Cardiac fibroblast (primary cell): ENCODE measurements around the gene ANXA6.

Experiments used
- DNase-seq, 2 donors: peaks; one replicate each; pipeline versions ENCODE4 v3.0.0 to v3.0.0-alpha.2; 2010; ENCODE audit warnings: low read depth in 2 of 2
- H3K4me3 ChIP-seq, 2 donors: replicated peaks in 1 of 2; 1 replicate in 1 of 2; 2 replicates in 1 of 2; pipeline ENCODE4 v1.5.1; 2011; ENCODE audit warnings: low read depth in 2 of 2, low read length in 2 of 2, mild to moderate bottlenecking in 2 of 2, moderate library complexity in 1 of 2
- TF ChIP-seq, protein P1 (sequence below): IDR thresholded peaks from one replicate; pipeline ENCODE4 v1.5.1; 2011; ENCODE audit warnings: low read depth, mild to moderate bottlenecking, low read length, inconsistent platforms

The ANXA6 gene

DNA sequence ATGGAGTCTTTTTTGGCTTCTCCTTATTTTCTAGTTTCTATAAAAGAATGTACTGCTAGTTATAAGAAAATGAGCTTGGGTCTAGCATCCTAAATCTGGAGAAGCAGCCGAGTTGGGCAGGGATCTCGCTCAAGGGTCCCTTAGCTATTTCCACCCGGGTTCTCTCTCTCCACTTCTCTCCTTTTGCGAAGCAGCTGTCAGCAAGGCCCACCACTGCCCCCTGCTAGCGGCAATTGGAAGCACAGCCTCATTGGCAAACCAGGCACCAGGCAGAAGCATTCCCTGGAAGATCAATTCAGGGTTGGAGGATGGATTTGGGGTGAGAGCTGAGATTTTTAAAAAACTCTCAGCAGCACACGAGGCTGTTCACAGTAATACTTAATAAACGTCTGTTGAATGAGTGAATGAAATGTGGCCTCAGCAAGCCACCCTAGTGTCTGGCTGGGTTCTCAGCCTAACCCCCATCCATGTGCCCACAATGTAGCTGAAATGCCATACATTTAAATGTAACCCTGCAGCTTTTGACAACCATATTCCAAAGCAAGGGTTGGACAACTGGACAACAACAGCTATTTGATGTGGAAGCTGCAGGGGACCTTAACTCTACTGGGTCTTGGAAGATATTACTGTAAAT, 42.2 kb downstream of the ANXA6 start:
- DNase-seq: peak; percentile 70 to 75
- TF ChIP-seq, protein P1, sequence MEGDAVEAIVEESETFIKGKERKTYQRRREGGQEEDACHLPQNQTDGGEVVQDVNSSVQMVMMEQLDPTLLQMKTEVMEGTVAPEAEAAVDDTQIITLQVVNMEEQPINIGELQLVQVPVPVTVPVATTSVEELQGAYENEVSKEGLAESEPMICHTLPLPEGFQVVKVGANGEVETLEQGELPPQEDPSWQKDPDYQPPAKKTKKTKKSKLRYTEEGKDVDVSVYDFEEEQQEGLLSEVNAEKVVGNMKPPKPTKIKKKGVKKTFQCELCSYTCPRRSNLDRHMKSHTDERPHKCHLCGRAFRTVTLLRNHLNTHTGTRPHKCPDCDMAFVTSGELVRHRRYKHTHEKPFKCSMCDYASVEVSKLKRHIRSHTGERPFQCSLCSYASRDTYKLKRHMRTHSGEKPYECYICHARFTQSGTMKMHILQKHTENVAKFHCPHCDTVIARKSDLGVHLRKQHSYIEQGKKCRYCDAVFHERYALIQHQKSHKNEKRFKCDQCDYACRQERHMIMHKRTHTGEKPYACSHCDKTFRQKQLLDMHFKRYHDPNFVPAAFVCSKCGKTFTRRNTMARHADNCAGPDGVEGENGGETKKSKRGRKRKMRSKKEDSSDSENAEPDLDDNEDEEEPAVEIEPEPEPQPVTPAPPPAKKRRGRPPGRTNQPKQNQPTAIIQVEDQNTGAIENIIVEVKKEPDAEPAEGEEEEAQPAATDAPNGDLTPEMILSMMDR: peak; percentile 98

DNA sequence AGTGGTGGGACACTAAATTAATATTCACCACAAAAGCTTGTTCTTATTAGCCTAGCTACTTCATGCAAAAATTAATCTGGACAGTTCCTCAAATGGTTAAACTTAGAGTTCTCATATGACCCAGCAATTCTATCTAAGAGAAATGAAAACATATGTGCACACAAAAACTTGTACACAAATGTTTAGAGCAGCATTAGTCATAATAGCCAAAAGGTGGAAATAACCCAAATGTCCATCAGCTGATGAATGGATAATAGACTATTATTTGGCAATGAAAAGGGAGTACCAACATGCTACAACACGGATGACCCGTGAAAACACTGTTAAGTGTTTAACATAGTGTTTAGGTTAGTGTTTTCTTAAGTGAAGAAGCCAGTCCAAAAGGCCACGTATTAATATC, 43.9 kb downstream of the ANXA6 start:
- no peak overlapping the region for H3K4me3 ChIP-seq
- DNase-seq: no peak
- TF ChIP-seq, protein P1: no peak

More for the DNA sequence above, 42.2 kb downstream of the ANXA6 start:
- H3K4me3 ChIP-seq: no peak overlapping the region

DNA sequence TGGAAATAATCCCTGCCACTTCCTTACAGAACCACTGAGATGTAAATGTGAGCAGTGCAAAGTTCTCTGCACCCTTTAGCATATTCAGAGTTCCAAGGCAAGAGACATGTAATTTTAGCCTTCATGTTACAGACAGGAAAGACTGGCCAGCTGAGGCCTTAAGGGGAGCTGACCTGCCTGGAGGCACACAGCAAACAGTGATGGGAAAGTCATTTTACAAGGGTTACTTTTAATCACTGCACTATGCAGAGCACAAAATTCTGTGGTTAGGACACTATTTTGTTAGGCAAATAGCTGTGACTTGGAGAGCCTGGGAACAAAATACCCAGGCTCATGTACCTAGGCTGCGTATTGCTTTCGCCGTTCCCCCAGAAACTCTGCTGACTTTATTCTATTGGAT, 46.6 kb downstream of the ANXA6 start:
- no peak for DNase-seq
- H3K4me3 ChIP-seq: no peak overlapping the region
- TF ChIP-seq, protein P1: no peak

DNA sequence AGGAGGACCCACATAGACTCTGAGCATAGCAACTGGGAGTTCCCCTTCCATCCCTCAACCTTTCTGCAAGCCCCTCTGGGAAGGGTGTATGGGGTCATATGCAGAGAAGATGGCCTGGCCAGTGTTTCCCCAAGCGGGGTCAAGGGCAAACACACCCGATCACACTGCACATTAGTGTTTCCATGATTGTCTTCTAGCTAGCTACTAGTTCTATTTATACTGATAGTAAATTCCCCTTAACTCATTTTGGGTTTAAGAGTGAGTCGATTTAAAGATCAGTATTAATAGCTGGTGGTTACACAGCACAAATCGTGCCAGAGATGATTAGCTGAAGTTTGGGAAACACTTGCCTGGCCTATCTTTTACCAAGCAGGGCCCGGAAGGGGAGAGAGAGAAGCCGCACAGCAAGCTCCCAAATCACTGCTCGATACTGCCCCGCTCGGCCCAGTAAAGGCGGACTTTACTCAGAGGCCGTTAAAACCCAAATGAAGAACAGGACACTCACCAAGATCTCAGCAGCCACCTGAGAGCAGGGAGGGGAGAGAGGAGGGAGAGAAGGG, 47.4 kb downstream of the ANXA6 start:
- TF ChIP-seq, protein P1: no peak
- H3K4me3 ChIP-seq: no peak overlapping the region
- DNase-seq: no peak

DNA sequence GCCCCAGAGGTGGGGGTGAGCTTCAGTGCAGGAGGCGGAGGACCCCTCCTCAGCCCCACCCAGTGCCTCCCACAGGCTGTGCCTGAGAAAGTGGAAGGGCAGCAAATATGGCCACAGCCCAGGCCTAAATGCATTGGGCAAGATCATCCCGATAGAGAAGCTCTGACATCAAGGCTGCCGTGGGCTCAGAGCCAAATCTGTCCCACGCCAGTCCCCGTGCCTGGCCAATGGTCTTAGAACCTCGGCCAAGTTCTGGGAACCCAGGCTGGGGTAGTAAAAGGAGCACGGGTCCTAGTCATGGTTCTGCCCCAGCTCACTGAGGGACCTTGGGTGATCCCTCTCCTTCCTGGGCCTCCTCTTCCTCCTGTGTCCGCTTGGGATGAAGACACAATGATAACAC, 49.0 kb downstream of the ANXA6 start:
- TF ChIP-seq, protein P1: no peak
- no peak overlapping the region for H3K4me3 ChIP-seq
- DNase-seq: peak in 1 of 2 donors; percentile 21

DNA sequence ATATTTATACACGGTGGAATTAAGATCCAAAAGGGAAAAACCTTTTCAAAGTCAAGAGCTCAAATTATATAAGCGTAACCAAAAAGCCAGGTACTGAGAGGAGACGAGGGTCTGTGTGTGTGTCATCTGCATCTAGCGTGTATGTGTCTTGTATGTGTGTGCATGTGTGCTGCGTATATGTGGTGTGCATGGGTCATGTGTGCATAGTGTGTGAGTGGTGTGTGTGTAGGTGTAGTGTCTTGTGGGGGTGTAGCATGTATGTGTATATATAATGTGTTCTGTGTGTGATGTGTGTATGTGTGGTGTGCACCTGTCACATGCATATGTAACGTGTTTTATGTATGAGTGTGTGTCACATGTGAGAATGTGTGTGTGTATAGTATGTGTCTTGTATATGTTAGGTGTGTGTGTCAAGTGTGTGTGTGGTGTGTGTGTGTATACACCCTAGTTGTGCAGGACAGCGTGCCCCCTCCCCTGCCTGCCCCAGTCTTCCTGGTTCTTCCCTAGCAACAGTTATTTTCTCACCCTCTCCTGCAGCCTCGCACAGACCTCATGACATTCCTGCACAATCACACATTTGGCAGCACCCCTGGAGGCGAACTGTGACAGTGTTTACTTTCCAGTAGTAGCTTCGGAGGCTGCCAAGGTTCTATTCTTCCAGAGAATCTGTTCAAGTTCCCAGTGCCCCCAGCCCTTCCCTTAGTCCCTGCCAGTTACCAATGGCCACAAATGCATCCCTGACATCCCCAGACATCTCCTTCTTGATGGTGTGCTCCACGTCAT, 49.6 kb downstream of the ANXA6 start:
- peak; percentile 39 to 75 for DNase-seq
- no peak overlapping the region for H3K4me3 ChIP-seq
- TF ChIP-seq, protein P1: no peak
